Activated T-cell treated with anti-CD3 and anti-CD28 coated beads, Interleukin-2, amount 50 U/mL, for 72 hours (primary cell): ENCODE data around the gene SLC25A25. TPM values are rescaled to one million over a fixed set of nuclear protein-coding genes. Genes with fewer than 3 reads are reported as not detected.

Source experiments
- ATAC-seq, 2 donors: fragments of 150-1000 bp; cut with Tn5 transposase; replicated peaks in 1 of 2; 2 replicates each; pipeline ENCODE4 v1.10.0; 2021; ENCODE audit warnings: moderate library complexity in 2 of 2, mild to moderate bottlenecking in 1 of 2
- DNase-seq, 2 donors: peaks; one replicate each; pipeline ENCODE4 v3.0.0; 2021 to 2022; ENCODE audit warnings: mixed read lengths in 1 of 2
- H3K27ac Mint-ChIP-seq: one replicate; pipeline ENCODE4 v1.8.0; 2022; ENCODE audit warnings: mild to moderate bottlenecking, moderate library complexity, mixed read lengths
- H3K27me3 Mint-ChIP-seq: one replicate; pipeline ENCODE4 v1.8.0; 2022; ENCODE audit warnings: low read depth, mixed read lengths
- H3K36me3 Mint-ChIP-seq, 2 donors: one replicate each; pipeline ENCODE4 v1.8.0; 2022; ENCODE audit warnings: mixed read lengths in 2 of 2, mild to moderate bottlenecking in 1 of 2; ENCODE audit not compliant: insufficient read depth in 2 of 2
- H3K4me1 Mint-ChIP-seq: one replicate; pipeline ENCODE4 v1.8.0; 2022; ENCODE audit warnings: low read depth, mixed read lengths
- H3K4me3 Mint-ChIP-seq, 2 donors: one replicate each; pipeline ENCODE4 v1.8.0; 2022; ENCODE audit warnings: mild to moderate bottlenecking in 2 of 2, mixed read lengths in 2 of 2, moderate library complexity in 2 of 2
- H3K9me3 Mint-ChIP-seq, 2 donors: one replicate each; pipeline ENCODE4 v1.8.0; 2022; ENCODE audit warnings: mixed read lengths in 2 of 2
- total RNA-seq, 2 donors: library from RNA; stranded (reverse); gene quantifications; one replicate each; pipeline ENCODE4 v1.2.3, GENCODE V29; 2022

Gene SLC25A25
- total RNA-seq, 2 donors from 2014 or later: 9.7 to 11.2 TPM

DNA sequence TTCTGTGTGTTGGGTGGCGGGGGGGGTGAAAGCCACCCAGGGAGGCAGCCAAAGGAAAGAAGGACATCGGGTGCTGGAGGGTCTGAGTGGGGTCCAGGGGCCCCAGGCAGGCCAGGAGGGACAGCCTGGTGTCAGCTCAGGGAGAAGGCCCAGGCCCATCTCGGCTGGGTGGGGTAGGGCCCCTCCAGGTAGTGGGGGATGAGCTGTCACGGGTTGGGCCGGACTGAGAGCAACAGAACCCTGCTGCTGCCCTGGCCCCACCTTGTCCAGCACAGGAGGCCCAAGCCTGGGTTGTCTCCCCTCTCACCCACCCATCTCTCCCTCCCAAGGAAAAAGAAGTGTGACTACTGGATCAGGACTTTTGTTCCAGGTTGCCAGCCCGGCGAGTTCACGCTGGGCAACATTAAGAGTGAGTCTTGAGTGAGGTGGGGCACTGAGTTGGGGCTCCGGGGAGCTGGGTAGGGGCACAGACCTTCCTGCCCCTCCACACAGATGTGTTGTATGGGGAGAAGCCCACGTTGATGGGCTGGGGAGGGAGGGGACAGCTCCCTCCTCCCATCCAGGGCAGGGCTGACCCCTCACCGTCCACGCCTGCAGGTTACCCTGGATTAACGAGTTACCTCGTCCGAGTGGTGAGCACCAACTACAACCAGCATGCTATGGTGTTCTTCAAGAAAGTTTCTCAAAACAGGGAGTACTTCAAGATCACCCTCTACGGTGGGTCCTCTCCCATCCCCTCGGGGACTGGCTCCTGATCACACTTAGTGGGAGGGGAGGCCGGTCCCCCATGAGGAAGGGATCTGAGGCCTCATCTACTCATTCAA, 83.5 kb downstream of the SLC25A25 start:
- Mint-ChIP-seq H3K4me3 (no peak overlapping the region), H3K27me3 (no peaks in the 10 kb centered on the region), H3K9me3 (no peaks in the 10 kb centered on the region), H3K36me3 (no peaks in the 10 kb centered on the region), H3K27ac (no peak overlapping the region), H3K4me1 (peaks cover 6% of the 10 kb centered on the region)
- ATAC-seq (no peak), DNase-seq (no peak)

DNA sequence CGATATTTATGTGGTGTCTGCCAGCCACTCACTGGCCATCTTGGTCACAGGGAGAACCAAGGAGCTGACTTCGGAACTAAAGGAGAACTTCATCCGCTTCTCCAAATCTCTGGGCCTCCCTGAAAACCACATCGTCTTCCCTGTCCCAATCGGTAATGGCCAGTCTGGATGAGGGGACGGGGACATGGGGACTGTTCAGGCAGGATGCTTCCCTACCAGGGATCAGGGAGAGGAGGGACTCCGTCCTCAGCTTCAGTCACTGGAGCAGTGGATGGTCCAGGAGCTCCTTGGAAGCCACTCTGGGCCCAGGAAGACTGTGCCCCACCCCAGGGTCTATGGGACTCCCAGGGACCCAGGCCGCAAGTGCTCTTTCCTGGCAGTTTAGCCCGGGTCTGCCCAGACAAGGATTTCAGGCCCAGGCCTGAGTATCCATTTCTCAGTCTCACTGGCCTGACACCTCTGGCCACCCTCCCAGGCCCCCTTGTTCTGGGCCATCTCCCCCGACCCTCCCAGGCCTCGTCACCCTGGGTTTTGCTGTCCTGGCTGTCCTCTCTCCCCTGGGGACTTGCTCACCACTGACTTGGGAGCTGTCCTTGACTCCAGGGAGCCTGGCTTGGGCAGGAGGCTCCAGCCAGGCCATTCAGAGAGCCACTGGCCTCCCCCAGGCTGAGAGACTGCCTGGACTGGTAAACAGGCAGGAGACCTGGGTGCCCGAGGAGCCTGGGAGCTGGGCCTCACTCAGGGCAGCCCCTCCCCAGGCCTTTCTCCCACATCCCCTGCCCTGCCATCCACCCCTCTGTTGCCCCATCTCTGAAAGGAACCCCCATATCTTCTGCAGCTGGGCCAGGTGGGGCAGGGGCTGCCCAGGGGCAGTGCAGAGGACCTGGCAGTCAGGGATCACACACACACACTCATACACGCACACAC, 84.4 kb downstream of the SLC25A25 start:
- no peak overlapping the region for H3K4me3 Mint-ChIP-seq
- H3K36me3 Mint-ChIP-seq: no peaks in the 10 kb centered on the region
- H3K4me1 Mint-ChIP-seq: peaks cover 6% of the 10 kb centered on the region
- no peak for DNase-seq
- no peak for ATAC-seq
- no peaks in the 10 kb centered on the region for H3K27me3 Mint-ChIP-seq
- no peaks in the 10 kb centered on the region for H3K9me3 Mint-ChIP-seq
- no peak overlapping the region for H3K27ac Mint-ChIP-seq

DNA sequence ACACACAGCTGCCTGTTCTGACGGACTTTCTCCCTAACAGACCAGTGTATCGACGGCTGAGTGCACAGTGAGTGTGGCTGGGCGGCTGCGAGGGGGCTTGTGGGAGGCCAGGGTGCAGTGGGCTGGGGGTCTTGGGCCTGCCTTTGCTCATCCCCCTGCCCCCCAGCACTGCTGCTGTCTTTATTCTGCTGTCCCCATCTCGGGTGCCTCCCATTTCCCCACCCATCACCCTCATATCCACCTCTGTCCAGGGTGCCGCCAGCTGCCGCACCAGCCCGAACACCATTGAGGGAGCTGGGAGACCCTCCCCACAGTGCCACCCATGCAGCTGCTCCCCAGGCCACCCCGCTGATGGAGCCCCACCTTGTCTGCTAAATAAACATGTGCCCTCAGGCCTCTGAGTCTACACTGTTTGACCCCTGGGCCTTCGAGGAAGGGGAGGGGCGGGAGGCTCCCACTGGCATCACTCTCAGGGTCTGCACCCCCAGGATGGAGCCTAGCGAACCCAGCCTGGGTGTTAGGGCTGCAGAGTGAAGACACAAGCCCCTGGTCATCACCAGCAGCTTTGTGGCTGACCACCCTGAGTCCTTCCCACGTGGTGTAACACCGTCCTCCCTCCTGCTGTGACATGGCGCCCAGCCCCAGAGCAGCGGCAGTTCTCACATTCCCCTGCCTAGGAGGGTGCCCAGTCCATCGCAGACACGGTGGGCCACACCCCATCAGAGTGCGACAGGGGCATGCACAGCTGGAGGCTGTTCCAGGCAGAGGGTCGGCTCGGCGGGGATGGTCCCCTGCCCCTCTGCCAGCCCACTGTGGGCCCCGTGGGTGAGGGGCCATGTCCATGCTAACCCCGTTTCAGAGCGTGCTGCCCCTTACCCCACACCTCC, 85.3 kb downstream of the SLC25A25 start:
- H3K36me3 Mint-ChIP-seq: no peaks in the 10 kb centered on the region
- H3K4me3 Mint-ChIP-seq: no peak overlapping the region
- no peaks in the 10 kb centered on the region for H3K27me3 Mint-ChIP-seq
- no peak overlapping the region for H3K27ac Mint-ChIP-seq
- peaks cover 6% of the 10 kb centered on the region for H3K4me1 Mint-ChIP-seq
- H3K9me3 Mint-ChIP-seq: no peaks in the 10 kb centered on the region
- DNase-seq: no peak
- no peak for ATAC-seq

DNA sequence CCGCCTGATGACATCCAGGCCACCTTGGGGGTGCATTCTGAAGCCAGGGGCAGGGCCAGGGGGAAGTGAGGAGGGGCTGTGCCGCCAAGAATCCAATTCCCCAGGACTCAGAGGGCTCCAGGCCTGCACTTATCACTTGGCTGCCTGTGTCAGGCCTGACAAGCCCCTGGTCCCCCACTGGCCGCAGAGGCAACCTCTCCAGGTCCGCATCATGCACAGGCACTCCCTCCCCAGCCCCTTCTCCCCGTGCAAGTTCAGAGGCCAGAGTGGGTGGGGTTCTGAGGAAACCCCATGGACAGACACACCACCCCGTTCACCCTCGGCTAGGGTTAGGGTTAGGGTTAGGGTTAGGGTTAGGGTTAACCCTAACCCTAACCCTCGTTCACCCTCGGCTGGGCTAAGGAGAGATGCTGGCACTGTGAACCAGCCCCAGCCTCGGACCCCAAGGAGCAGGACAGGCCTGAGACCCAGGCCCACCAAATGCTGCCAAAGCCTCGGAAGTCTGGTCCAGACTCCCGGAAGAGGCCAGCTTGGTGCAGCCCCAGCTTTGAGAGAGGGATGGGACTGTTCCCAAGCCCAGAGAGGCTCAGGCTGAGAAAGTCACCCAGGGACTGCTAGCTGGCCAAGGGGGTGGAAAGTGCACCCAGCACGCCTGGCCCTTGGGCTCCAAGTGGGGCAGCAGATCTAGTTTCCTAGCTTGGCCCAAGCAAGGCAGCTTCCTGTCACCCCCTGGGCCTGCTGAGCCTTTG, 86.1 kb downstream of the SLC25A25 start:
- ATAC-seq (no peak), DNase-seq (no peak)
- Mint-ChIP-seq H3K27ac (no peak overlapping the region), H3K4me1 (peaks cover 6% of the 10 kb centered on the region), H3K36me3 (no peaks in the 10 kb centered on the region), H3K4me3 (no peak overlapping the region), H3K9me3 (no peaks in the 10 kb centered on the region), H3K27me3 (no peaks in the 10 kb centered on the region)

DNA sequence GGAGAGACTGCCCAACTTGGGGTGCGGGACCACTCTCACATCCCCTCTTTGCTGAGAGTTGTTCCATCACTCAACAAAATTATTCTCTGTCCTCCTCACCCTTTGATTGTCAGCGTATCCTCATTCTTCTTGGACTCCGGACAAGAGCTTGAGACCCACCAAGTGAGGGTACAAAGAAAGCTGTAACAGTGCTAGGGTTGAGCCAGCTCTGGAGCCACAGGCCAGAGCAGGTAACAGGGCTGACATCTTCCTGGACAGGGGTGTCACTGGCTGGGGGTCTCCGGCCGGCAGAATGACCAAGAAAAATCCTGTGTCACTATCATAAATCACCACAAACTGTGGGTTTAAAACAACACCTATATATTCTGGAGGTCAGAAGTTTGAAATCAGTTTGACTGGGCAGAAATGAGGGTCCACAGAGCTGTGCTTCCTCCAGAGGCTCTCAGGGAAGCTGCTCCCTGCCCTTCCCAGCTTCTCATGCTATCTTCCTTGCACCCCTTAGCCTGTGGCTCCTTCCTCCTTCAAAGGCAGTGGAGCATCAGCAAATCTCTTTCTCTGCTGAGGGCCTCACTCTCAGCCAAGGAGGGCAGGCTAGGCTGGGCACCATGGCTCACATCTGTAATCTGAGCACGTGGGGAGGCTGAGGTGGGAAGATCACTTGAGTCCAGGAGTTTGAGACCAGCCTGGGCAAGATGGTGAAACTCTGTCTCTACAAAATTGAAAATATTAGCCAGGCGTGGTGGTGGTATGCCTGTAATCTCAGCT, 87.9 kb downstream of the SLC25A25 start:
- no peak for ATAC-seq
- Mint-ChIP-seq H3K36me3 (no peaks in the 10 kb centered on the region), H3K27ac (no peak overlapping the region), H3K9me3 (no peaks in the 10 kb centered on the region), H3K4me1 (peaks cover 4% of the 10 kb centered on the region), H3K27me3 (no peaks in the 10 kb centered on the region), H3K4me3 (no peak overlapping the region)
- DNase-seq: no peak

Other genes starting within 250 kb of the SLC25A25 start
- gene ENG, start 213.6 kb upstream of the SLC25A25 start, total RNA-seq: 10 to 100 TPM; 11.1 to 14.4 TPM
- 10 to 100 TPM; 37.7 to 41.9 TPM for gene AK1, start 190.6 kb upstream of the SLC25A25 start, total RNA-seq
- 10 to 100 TPM; 74.4 to 75.6 TPM for gene ST6GALNAC6, start 168.6 kb upstream of the SLC25A25 start, total RNA-seq
- gene ST6GALNAC4, start 151.2 kb upstream of the SLC25A25 start, total RNA-seq: 10 to 100 TPM; 28.1 to 30.5 TPM
- gene PIP5KL1, start 137.5 kb upstream of the SLC25A25 start, total RNA-seq: 1 to 10 TPM; 4.4 to 6.4 TPM
- 10 to 100 TPM; 44.2 to 51.1 TPM for gene DPM2, start 130.4 kb upstream of the SLC25A25 start, total RNA-seq
- 10 to 100 TPM; 59.2 to 75.1 TPM for gene EEIG1, start 87.2 kb upstream of the SLC25A25 start, total RNA-seq
- 10 to 100 TPM; 11.9 to 17.9 TPM for gene NAIF1, start 912 bp upstream of the SLC25A25 start, total RNA-seq
- gene PTGES2, start 59.5 kb downstream of the SLC25A25 start, total RNA-seq: 10 to 100 TPM; 23.5 to 27.5 TPM
- gene LCN2, start 81.2 kb downstream of the SLC25A25 start, total RNA-seq: not detected
- 10 to 100 TPM; 72.9 to 81.4 TPM for gene BBLN, start 92.0 kb downstream of the SLC25A25 start, total RNA-seq
- gene CIZ1, start 123.3 kb downstream of the SLC25A25 start, total RNA-seq: 100 to 1,000 TPM; 161 to 203 TPM
- gene DNM1, start 135.1 kb downstream of the SLC25A25 start, total RNA-seq: 1 to 10 TPM in 1 of 2 donors, under 1 TPM in 1; 0.86 to 2.4 TPM
- gene GOLGA2, start 207.8 kb downstream of the SLC25A25 start, total RNA-seq: 10 to 100 TPM; 44.9 to 54.4 TPM
- gene SWI5, start 208.0 kb downstream of the SLC25A25 start, total RNA-seq: 10 to 100 TPM; 20.1 to 25.4 TPM